ENCODE data around the gene ADCY9. TPM values are rescaled to one million over a fixed set of nuclear protein-coding genes. Genes with fewer than 3 reads are reported as not detected.

Gene ADCY9
- polyA plus RNA-seq, 12 donors: 12.3 to 17.8 (median 14.5) TPM; not detected in 1

- DNase-seq: no peak
These were observed 196.0 kb downstream of the ADCY9 start for GRCh38 chr16:3920206-3920605.

- no peak for DNase-seq
These were observed 196.8 kb downstream of the ADCY9 start for GRCh38 chr16:3919413-3919812.

DNA sequence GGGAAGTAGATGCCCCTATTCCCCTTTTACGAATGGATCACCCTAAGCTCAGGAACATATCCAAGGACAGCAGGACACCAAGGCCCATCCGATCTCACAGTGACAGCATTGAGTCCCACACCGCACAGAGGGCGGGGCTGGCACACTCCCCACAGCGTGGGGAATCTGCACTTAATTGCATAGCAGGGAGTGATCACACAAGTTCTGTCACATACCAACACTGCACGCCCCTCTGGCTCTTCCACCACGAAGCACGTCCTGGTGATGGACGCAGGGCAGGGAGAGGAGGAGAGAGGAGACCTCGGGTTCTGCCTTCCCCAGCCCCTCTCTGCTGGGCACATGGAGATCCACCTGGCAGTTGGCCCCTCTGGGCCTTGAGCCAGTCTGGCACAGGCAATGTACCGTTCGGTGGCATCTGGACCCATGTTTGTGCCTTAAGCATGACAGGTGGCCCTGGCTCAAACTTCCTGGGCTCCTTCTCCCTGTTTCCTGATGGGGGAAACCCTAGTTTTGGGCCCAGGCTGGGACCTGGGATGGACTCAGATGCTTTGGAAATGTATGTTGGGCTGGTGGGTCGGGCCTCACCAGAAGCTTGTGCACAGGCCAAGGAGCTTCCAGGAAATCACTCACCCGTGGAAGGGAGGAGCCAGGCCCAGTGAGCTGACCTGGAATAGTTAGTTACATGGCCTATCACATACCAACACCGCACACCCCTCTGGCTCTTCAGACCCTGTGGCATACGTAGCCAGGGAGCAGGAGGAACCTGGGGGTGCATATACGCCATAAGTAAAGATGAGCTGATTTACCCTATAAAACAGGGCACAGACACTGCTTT lies 200.6 kb downstream of the ADCY9 start:
- no peak for DNase-seq

DNA sequence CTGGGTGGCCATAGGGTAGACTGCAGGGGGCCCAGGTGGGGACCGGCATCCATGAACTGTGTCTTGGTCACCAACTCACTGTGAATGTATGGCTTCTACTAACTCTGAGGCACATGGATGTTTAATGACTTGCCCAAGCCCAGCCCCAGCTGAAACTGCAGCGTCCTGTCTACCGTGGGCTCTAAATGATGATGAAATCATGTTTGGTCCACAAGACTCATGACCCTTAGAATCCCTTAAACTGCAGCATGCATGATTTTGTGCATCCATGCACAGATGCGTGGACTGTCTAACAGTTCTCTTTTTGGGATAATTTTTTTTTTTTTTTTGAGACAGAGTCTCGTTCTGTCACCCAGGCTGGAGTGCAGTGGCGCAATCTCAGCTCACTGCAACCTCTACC lies 203.3 kb downstream of the ADCY9 start:
- no peak for DNase-seq

Other genes with a start within 250 kb of the ADCY9 start
- 100 to 1,000 TPM in 1 of 12 donors, 10 to 100 TPM in 10, not detected in 1; 39.6 to 100 (median 45.4) TPM for gene CREBBP, start 235.7 kb downstream of the ADCY9 start, polyA plus RNA-seq (ENCODE audit: insufficient read length in 12 of 12)
- 100 to 1,000 TPM; 146 to 746 (median 542) TPM for gene SRL, start 125.6 kb upstream of the ADCY9 start, polyA plus RNA-seq (ENCODE audit: insufficient read length in 12 of 12)
- gene TFAP4, start 156.6 kb upstream of the ADCY9 start, polyA plus RNA-seq (ENCODE audit: insufficient read length in 12 of 12): 10 to 100 TPM in 8 of 12 donors, 1 to 10 TPM in 3, not detected in 1; 7.2 to 29.8 (median 11.5) TPM
- 10 to 100 TPM in 11 of 12 donors, not detected in 1; 13.6 to 35.0 (median 19.8) TPM for gene GLIS2, start 199.6 kb upstream of the ADCY9 start, polyA plus RNA-seq (ENCODE audit: insufficient read length in 12 of 12)
- 10 to 100 TPM in 10 of 12 donors, not detected in 2; 16.3 to 28.6 (median 20.4) TPM for gene PAM16, start 234.9 kb upstream of the ADCY9 start, polyA plus RNA-seq (ENCODE audit: insufficient read length in 12 of 12)